Stimulated activated CD4-positive, alpha-beta T cell treated with anti-CD3 and anti-CD28 coated beads, Interleukin-12 subunit alpha, Interleukin-12 subunit beta, amount 100 ng/mL, for 24 hours (primary cell): ENCODE data around the gene CMTM1.

Source experiments
- DNase-seq, 2 experiments: peaks; one replicate each; pipeline ENCODE4 v3.0.0-alpha.2; 2020; ENCODE audit warnings: low read depth in 2 of 2

CMTM1 gene

DNA sequence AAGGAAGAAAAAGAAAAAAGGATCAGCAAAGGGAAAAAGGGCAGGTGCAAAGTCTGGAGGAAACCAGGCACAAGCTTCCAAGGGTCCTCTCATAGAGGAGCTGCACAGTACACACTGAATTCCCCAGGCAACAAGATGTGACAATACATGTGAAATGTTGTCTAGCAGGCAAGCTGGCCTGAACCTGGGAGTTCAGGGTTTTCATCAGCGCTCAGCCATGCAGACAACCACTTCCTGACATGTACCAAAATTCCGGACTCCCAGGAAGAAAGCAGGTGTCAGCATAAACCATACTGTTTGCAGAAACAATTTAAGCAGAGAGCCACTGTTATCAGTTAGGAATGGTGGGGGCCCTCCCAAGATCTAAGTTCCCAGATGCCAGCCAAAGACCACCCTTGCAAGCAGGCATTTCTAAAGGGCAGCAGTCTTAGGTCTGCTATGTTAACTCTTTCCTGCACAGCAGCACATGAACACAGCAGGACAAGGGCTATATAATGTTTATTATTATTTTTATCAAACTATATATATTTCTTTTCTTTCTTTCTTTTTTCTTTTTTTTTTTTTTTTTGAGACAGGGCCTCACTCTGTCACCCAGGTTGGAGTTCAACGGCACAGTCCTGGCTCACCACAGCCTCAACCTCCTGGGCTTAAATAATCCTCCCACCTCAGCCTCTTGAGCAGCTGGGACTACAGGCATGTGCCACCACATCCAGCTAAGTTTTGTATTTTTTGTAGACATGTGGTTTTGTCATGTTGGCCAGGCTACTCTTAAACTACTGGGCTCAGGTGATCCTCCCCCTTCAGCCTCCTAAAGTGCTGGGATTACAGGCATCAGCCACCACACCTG, 26.4 kb upstream of the CMTM1 start:
- no peak for DNase-seq

DNA sequence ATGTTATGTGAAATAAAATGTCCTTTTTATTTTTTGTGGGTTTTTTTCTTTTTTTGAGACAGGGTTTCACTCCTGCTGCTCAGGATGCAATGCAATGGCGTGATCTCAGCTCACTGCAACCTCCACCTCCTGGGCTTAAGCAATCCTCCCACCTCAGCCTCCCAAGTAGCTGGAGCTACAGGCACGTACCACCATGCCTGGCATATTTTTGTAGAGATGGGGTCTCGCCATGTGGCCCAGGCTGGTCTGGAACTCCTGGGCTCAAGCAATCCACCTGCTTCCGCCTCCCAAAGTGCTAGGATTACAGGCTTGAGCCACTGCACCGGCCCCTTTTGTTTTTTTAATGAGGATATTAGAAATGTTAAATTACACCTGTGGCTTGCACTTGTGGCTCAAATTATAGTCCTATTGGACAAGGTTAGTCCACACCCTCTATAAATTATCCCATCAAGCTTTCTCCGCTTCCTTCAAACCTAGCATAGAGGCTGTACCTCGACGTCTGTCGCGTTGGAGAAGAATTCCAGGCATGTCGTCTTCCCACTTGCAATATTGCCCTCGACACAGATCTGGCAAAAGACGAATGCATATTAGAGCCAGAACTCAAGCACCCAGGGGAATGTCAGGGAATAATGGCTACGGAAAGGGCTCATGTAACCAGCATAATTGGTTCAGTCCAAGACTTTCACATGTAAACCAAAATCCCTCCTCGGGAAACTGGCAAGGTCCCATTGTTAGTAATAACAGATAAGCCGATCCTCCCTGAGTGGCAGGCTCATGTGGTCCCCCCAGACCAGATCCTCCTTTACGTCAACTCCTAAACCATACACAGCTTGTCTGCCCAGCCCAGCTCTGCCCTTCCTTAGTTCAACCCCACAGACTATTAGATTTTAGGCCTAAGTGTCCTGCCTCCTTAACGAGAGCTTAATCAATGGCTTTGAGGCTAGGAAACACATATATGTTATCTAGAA, 24.6 kb upstream of the CMTM1 start:
- no peak for DNase-seq

DNA sequence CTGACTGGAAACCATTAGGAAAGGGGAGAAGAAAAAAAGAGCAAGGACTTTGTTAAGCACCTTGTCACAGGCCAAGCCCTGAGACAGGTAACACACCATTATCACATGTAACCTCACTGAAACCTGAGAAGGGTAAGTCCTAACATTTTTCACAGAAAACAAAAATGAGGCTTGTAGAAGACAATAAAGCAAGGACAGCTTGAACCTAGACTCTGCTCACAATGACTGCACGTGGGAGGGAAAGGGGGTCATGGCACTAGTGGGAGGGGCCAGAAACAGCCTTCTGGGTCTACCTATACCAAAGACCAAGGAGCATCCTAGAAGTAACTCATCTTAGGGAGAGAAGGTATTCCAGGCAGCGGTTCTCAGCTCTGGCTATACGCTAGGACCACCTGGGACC, 23.8 kb upstream of the CMTM1 start:
- no peak for DNase-seq

DNA sequence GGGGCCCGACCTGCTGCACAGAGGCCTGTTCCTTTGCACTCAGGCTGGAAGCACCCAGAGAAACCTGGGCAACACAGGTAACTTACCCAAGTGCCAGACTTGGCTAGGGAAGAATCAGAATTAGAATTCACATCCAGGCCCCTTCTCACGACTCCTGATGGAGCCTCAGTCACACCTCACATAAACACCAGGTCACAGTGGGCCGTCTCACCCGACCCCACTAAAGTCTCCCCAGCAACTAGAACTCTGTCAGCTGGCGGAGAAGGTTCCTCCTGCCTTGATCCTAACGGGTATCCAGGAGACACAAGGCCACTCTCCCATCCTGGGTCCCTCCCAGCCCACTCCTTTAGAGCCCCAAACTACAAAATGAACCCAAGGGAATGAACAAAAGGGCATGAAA, 22.7 kb upstream of the CMTM1 start:
- DNase-seq: no peak

DNA sequence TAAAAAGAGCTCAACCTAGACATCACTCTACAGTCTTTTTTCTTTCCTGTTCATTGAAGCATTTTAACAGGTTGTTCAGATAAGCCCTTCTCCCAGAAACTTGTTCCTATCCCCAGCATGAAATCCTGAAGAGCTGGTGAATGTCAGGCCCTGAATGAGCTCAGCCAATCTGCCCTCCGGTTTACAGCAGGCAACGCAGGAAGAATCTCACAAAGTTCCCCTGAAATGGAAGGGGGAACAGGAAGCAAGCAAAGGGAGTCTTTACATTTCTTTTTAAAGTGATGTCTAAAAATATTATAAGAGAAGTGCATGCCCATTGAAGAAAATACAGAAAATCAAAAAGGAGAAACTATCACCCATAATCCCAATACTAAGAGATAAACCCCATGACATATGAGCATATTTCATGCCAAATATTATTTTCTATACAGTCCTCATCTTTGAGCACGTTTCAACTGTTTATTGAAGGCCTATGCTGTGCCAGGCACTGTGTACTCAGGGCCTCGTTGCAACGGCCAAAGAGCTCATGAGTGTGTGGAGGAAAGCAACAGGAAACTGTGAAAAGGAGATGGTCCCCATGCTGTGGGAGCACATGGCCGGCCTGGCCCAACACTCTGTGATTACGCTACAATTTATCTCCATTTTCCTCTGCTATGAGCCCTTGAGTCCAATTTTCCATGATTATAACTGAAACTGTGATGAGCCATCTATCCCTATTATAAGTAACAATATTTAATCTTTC, 22.1 kb upstream of the CMTM1 start:
- DNase-seq: no peak

DNA sequence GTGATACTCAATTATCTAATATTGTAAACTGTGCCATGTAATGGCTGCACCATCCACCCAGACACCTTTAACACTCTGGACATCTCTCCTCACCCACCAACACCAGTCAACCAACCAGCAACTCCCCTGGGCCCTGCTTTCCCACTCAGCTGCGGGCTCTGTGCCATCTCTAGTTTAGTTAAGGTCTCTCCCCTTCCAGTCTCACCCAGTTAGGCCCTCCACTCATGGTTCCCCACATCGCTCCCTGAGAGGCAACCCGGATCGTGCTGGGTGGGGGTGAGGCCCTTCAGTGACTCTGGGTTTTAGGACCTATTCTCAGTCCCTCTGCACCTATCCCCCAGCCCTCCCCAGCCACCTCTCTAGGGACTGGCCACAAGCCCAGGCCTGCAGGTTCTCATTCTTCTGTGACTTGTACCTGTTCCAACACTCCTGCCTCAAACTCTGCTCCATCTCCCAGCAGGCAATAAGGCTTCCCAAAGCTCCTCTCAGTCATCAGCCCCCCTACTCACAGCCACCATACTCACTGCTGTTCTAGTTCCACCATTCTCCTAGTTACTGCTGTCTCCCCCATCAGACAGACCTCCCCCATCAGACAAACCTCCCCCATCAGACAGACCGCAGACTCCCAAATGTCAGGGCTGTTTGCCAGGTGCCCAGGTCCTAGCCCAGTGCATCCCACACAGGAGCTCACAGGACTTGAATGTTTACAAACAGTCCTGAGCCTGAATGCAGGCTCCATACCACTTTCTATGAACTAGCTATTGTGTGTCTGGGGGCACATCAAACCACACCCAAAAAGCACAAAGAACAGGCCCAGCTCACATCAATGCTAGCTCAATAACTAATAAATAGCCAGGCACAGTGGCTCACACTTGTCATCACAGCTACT, 18.9 kb upstream of the CMTM1 start:
- no peak for DNase-seq

DNA sequence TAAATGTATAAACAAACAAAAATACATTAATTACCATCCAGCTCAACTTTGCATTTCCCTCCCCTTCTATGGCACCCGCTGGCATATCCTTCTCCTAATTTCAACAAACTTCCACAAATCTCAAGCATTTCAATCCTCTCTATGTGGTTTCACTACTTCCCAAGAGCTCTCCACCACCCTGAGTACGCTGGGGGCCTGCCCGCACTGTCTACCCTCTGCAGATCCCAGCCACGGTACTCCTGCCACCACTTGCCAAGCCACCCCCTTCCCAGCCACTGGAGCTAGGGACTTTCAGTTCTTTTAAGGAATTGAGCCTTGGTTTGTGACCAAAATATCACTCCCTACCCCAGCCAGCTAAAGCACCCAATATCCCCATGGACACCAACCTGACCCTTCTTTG, 18.2 kb upstream of the CMTM1 start:
- no peak for DNase-seq

DNA sequence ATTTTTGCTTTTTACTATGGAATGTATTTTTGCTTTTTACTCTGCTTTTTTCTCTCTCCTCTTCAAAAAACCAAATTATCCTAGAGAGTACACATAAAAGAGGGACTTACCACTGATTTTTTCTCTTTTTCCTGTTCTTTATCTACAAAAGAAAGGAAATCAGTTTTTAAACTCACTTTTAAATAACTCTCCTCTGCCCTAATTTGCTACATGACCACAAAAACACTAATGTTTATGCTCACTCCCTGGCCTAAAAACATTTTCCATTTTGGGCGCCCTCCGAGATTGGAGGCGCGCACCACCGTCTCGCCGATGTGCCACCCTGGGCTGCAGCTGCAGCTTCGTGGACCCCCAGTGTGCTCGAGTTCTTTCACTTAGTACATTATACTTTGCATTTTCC, 17.4 kb upstream of the CMTM1 start:
- no peak for DNase-seq

DNA sequence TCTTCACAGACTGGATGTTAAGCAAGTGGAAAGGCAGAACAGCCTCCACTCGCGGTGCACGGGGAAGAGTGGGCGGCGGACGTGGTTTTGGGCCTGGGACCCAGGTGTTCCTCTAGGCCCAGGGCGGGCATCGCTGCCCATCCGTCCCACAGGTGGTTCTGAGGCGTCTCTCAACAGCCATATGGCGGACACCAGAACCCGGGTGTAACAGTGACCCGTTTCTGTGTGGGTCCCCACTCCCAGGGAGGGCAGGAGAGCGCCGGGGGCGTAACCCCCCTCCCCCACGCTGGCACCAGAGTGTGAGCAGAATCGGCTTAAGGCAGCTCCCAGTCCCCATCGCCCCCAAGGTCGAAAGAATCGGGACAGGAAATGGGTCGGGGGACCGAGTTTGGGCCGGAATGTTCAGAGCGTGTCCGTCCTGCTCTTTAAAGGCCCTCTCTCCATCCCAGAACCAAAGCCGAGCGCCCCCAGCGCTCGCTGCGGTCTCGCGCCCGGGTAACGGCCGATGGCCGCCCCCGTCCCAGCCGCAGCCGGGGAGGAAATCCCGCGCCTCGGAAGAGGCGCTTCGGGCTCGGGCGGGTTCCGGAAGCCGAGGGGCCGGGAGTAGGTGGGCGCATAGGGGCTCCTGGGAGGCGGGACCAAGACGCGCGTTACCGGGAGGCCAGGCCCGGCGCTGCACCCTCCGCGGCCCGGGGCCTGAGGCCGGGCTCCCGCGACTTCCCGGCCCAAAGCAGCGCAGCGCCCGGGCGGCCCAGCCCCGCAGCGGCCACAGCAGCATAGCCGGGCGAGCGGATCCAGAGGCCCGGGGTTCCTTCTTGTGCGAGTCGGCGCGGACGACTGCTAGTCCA, 16.7 kb upstream of the CMTM1 start, which contains the start of gene TK2:
TSS of gene TK2 (minus strand) at position 839 of the 848 bp plus-strand sequence. CDS start at position 778, 61 bp downstream.
- DNase-seq: peak; percentile 45 to 61

DNA sequence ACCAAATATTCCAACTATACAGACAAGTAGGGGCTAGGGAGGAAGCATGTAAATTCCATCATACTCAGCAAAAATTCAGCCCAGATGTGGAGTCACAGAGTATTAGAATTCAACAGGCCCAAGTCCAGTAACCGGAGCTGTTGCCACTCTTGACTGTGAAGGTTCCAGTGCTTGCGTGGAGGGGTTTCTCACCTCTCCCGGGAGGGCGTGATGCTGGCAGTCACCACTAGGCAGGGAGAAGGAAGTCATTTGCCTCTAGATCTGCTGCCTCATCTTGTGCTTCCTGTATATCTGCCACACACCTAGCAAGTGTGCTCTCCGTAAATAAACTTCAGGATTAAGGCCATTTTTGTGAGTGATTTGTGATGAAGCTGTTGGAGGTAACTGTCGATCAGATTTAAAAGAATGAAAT, 14.9 kb upstream of the CMTM1 start:
- DNase-seq: peak; percentile 21 to 33

DNA sequence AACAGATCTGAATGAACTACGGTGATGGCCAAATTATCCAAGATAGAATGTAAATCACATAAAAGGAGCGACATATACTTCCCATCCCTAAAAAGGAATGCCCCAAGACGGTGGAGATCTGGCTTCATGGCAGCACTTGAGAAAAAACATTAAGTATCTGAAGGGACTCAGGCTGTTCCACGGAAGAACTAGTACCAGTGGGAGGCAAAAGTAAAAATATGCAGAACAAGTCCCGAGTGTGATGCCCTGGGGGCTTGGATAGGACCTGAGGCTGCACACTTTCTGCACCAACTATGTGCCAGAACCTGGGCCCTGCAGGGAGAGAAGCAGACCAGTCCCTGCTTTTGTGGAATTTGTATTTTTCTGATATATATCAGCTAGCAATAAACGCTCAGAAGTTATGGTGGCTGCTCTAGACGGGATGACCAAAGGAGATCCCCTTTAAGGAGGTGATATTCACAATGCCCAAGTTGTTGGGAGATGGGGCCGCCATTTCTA, 14.4 kb upstream of the CMTM1 start:
- DNase-seq: no peak

DNA sequence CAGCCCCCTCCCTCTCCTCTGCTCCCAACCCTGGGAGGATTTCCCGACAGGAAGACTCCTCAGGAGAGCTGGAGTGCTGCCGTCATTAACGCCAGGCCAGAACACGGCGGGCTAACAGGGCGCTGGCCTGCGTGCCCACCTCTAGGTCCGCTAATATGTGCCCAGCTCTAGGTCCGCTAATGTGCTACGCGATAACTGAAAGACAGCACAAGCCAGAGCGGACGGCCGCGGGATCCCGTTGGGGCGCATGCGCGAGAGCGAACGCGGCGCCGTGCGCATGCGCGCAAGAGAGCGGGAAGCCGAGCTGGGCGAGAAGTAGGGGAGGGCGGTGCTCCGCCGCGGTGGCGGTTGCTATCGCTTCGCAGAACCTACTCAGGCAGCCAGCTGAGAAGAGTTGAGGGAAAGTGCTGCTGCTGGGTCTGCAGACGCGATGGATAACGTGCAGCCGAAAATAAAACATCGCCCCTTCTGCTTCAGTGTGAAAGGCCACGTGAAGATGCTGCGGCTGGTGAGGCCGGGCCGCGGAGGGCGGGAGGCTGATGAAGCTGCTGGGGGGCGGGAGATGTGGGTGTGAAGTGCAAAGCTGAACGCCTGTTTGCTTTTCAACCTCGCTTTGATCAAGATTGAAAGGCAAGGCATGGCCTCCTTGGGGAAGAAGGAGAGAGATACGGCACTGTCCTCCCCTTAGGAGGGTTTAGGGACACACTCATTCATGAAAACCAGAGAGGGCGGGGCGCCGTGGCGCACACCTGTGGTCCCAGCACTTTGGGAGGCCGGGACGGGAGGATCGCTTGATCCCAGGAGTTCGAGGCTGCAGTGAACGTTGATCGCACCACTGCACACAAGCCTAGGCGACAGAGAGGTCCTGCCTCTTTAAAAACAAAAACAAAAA, 13.7 kb upstream of the CMTM1 start, which contains the start of gene CKLF:
TSS of gene CKLF (plus strand) at position 291 of the 892 bp plus-strand sequence. CDS start at position 431, 140 bp downstream.
- peak; percentile 84 for DNase-seq

DNA sequence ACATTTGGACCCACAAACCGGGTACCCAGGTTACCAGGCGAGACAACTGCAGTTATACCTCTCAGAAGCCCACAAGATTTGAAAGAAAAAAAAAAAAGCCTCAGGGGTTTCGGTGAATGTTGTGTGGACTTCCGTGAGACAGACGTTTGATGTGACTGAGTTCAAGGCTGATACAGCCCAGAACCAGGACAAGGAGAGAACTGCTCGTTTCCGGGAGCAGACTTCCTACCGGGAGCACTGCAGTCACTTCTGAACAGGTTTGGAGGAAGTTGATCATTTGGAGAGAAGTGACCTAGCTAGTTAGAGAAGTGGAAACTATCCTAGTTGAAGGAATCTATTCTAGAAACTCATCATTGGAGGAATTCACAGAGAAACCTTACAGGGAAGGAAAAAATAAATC, 13.0 kb upstream of the CMTM1 start:
- no peak for DNase-seq

DNA sequence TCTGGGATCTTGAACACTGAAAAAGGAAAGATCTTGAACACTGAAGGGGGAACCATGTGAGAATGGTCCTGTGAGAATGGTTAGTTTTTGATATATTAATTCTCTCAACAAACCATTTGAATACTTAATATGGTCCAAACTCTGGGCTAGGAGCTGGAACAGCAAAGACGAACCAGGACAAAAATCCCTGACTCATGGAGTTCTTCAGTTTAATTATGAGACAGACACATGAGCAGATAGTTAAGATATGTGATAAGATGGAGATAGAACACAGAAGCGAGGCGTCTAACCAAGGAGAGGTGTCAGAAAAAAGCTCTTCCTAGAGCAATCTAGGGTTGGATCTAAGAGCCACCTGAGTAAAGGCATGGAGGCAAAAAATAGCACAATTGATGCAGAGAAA, 12.2 kb upstream of the CMTM1 start:
- no peak for DNase-seq

DNA sequence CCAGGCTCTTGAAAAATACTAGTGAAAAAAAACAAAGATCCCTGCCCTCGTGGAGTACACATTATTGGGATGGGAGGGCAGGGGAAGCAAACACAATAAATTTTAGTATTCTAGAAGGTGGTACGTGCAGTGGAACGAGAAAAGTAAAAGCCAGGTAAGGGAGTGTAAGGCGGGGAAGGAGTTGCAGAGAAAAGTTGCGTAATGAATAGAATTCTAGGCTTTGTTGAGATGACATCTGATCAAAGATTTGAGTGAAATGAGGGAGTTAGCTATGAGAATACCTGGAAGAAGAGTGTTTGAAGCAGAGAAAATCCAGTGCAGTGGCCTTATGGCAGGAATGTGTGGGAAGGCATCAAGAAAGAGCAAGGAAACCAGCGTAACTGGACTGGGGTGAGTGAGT, 11.7 kb upstream of the CMTM1 start:
- no peak for DNase-seq

DNA sequence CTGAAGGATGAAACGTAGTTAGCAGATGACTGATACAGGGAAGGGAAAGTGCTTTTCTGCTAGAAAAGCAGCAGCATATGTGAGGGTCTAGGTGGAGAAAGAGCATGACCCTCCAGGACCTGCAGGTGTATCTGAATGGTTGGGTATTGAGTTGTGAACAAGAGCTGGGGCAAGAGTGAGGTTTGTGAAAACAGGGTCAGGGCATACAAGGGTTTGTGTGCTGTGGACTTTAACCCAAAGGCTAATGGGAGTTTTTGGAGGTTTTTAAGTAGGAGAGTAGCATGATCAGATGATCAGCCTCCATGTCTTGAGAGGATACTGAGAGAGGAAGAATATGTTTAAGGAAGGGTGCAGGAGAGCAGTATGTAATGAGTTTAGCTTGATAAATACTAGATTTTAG, 6.1 kb upstream of the CMTM1 start:
- DNase-seq: no peak

DNA sequence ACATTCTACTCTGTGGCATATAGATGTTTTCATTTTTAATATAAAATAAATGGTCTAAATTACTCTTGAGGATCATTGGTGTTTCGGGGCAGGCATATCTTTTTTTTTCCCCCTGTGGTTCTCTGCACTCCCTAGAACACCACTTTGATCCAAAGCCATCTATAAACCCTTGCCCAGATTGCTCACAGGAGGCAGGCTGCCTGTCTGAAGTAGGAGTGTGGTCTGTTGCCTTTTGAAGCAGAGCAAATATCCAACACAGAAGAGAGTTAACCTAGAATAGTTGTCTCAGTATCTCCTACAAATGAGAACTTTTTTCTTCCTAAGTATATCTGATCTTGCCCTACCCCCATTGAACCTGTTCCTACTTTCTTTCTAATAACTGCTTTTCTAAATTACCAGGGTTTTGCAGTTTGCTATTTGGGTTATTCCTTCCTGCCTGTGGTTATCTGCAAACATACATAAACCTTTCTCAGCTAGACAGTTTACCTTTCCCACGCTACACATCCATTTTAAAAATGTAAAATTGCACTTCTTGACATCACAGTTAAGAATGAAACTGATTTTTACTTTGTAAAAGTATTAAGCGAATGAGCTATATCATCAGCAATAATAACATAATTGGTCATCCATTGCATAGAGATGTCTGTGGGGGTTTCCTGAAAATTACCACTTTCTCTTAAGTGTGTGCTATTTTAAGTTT, 4.7 kb upstream of the CMTM1 start:
- no peak for DNase-seq

DNA sequence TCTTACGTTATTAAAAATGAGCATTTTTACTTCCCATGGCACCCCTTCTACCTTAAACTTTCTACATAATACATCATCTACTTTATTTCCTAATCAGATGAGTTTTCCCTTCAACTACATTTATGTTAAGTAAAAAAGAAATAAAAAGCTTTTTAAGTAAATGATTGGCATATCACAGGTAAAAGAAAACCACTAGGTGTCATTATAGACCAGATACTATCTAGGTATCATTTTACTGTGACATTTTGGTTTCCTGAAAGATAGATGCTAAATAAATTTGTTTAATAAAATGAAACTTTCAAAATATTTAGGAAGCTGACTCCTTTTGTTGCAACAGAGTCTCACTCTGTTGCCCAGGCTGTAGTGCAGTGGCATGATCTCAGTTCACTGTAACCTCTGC, 3.8 kb upstream of the CMTM1 start:
- no peak for DNase-seq
